ENCODE data around the gene NME4.

Gene NME4

DNA sequence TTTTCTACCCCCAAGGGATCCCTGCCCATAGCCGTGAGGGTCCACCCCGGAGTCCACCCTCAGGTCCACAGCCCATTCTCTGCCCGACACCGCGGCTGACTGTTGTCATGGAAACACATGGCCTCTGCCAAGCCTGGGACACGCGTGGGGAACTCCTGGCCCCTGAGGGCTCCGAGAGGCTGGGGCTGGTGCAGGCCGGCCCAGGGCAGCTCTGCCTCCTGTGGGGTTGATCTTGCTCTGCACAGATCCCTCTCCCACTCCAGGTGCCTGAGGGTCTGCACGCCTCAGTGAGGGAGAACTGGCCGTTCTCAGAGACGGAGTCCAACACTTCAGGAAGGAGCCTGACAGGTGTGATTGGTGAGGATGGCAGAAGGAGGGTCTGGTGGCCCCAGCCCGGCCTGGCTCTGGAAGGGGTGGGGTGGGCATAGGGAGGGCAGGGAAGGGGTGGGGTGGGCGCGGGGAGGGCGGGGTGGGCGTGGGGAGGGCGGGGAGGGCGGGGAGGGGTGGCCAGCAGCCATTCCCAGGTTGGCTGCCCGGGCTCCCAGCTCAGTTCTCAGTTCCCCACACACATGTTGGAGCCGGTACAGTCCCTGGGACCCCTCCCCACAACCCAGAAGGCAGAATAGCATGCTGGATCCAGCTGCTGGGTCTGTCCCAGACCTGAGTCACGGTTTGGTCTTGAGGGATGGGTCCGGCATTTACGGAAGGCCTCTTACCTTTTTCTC lies 33.1 kb upstream of the NME4 start:
- no peak for DNase-seq (ENCODE audit: low read depth)

DNA sequence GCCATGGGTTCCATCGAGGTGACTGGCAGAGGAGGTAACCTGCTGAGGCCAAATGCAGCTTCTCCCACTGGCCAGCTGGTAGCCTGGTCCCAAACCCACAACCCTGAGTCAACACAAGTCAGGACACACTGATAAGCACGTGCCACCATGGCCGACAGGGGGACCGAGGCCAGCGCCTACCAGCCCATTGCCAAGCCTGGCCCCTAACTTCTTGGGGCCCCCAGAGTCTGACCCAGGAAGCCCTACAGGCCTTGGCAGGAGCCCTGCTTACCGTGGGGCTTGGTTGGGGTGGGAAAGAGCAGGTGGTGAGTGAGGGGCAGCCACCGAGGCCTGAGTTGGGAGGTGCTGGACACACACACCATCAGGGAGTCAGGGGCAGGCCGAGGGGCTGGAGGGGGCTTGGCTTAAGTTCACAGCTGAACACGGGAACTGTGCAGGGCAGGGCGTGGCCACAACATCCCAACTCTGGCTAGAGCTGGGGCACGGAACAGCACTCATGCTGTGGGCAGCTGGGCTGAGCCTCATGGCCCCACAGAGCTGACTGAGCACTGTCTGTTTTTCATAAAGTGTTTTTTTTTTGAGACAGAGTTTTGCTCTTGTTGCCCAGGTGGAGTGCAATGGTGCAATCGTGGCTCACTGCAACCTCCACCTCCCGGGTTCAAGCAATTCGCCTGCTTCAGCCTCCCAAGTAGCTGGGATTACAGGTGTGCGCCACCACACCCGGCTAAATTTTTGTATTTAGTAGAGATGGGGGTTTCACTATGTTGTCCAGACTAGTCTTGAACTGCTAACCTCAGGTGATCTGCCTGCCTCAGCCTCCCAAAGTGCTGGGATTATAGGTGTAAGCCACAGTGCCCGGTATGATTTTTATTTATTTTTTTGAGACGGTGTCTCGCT lies 32.2 kb upstream of the NME4 start:
- DNase-seq (ENCODE audit: low read depth) = no peak

DNA sequence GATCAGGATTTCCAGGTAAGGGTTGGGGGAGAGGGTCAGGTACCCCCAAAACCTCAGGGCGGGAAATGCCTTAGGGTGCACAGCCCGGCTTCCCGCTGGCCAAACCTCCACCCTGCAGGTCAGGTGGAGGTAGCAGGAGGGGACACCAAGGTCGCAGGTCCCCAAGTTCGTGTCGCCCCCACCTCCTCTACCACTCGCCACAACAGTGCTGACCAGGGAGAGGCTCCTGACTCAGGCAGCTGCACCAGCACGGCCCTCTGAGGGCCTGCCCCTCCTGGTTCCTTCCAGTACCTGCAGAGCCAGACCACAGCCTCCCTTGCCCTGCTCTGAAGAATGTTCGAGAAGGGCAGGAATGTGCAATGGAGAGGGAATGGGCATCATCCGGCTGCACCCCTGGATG lies 30.5 kb upstream of the NME4 start:
- no peak for DNase-seq (ENCODE audit: low read depth)

DNA sequence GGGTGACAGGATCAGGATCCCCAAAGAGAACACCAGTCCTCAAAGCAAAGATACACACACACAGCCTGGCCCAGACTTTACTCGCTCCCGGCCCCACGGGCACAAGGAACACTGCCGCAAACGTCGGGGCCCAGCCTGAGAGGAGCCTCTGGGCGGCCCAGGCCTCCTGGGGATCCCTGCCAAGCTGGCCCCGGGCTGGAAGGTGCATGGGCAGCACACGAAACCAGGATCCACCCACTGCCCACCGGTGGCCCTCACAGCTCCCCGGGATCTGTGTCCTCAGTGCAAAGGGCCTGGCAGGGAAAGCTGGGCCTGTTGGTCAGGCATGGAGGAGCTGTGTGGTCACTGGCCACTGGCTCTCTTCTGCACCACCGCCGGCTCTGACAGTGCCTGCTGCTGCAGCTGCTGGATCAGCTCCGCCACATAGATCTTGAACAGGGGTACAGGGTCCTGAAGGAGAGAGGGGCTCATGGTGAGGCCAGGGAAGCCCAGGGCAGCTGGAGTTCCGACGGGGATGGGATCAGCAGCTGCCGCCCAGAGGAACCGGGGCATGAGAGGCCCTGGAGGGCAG lies 29.6 kb upstream of the NME4 start:
- no peak for DNase-seq (ENCODE audit: low read depth)

DNA sequence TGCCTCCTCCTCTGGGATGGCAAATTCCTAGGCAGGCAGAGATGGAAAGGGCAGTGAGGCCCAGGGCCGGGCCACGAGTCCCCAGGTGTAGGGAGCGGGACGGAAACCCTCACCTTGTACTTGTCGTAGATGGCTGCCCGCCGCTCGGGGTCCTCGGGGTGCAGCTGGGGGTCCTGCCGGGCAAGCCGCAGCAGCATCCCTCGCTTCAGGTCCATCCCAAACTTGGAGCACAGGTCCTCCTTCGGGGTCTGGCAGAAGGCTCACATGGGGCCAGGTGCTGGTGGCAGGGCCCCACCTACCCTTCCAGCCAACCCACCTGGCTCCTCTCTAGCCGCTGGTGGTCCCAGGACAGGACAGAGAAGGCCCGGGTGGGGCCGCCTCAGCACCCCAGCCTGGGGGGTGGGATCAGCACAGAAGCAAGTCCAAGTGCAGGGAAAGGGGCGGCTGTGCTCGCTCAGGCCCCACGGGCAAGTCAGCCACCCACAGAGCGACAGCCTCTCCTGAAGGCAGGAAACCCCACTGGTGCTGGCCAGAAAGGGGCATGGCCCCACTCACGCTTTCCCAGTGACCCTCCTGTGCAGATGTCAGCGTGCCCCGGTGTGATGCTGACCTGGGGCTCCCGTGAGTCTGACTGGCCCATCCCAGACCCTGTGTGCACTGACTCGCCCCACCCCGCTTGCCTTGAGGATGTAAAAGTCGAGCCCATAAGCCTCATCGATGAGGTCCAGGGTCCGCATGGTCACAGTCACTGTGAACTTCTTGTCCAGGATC lies 28.4 kb upstream of the NME4 start:
- no peak for DNase-seq (ENCODE audit: low read depth)

DNA sequence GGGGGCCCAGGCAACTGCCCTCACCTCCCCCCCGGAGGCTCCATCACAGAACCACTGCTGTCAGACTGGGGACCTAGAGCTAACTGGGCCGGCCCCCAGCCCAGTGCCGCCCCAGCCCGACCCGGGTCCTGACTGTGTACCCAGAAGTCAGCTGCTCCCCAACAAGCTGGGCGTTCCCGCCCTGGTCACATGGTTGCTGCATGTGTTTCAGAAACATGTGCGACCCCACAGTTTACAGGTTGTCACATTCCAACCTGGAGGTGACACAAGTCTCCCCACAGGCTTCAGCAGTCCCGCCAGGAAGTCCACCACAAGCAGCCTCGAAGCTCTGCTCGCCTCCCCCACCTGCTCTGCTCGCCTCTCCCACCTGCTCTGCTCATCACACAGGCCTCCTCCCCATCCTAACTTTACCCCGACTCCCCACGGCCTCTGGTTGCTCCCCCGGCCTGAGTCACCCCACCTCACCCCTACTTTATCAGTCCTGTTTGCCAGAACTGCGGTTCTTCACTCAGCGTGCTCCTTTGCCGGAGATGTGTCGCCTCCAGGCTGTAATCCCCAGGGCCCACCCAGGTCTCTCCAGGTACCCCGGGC lies 27.6 kb upstream of the NME4 start:
- DNase-seq (ENCODE audit: low read depth) = no peak

DNA sequence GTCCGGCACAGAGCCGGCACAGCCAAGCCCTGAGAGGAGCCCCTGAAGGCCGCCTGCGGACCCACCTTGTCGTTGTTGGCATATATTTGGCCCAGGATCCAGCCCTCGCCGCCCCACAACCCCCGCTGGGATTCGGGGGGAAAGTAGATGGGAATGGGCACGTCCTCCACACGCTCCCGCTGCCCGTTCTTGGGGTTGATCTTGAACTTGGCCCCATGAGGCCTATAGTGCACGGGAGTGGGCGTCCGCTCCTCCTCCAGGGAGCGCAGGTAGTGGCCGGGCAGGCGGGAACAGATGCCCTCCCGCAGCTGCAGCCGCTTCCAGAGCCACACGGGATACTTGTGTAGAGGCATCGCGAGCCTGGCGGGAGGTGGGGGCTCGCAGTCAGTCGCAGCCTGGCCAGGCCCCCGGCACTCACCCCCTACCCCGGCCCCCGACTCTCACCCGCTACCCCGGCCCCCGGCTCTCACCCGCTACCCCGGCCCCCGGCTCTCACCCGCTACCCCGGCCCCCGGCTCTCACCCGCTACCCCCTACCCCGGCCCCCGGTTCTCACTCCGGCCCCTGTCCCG lies 27.0 kb upstream of the NME4 start:
- DNase-seq (ENCODE audit: low read depth) = no peak

DNA sequence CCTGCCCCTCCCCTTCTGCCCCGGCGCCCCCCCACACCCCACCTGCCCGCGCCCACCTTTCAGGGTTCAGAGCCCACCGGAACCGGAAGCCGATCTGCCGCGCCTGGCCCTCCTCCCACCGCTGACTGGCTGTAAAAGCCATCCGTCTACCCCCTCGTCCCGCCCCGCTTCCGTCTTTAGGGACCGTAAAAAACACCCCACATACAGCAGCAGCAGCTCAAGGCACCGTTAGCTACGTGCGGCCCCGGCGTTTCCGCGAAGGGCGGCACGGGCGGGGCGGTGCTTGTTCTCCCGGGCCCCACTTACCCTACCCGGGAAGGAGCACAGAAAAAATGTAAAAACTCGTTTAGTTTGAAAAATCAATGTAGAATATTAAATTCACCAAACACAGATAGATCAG lies 26.6 kb upstream of the NME4 start, which contains the start of gene MRPL28:
MRPL28 (minus strand) TSS at position 96 of the 400 bp plus-strand sequence. CDS start 320 bp downstream, outside the sequence.
- peak; percentile 87 for DNase-seq (ENCODE audit: low read depth)

DNA sequence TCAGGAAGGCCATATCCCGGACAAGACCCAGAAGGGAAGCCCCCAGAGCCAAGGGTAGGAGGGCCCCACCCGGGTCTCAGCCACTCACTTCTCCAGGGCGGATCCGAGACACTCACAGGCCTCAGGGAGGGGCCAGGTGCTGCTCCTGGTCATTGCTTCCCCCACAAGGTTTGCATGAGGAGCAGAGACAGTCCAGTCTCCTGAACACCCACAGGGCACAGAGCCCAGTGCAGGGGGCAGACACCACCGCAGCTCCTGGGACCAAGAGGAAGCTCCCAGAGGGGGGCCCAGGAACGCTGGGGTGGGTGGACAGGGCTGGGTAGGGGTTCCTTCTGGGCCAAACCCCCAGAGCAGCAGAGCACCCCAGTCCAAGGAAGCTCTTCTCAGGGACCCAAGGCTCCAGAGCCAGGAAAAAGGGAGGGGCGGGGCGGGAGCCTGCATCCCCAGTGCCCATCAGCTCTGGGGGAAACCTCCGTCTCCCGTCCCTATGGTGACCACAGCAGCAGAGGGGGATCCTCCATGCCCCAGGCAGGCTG lies 26.0 kb upstream of the NME4 start:
- DNase-seq (ENCODE audit: low read depth) = no peak

DNA sequence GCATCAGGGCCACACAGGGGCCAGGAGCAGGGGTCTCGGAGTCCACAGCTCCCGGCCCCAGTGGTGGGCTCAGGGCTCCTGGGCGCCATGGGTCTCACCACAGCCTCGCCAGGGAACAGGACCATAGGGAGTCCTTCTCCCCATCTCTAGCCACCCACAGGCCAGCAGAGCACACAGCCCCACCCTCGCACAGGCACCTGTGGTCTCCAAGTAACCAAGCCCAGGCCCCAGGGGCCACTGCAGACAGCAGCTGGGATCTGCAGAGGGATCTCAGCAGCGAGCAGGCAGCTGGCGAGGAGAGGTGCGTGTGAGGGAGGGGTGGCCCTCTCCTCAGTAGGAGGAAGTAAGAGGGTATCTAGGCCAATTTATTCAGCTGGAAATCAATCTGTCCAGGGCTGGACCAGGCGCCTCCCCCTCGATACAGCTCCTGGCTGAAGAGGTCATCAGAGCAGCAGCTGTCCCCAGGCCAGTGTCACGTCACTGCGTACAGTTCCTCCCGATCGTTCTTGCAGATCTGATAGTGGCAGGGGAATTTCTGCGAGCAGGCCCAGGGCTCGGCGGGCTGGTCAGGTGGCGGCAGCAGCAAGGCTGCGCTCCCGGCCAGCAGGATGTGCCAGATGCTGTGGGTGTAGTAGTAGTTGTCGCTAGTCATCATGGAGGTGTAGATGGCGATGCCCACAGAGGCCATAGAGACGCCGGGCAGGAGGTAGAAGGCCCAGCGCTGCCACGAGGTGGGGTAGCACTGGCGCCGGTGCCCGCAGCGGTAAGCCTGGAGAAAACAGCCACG lies 25.3 kb upstream of the NME4 start:
- no peak for DNase-seq (ENCODE audit: low read depth)

DNA sequence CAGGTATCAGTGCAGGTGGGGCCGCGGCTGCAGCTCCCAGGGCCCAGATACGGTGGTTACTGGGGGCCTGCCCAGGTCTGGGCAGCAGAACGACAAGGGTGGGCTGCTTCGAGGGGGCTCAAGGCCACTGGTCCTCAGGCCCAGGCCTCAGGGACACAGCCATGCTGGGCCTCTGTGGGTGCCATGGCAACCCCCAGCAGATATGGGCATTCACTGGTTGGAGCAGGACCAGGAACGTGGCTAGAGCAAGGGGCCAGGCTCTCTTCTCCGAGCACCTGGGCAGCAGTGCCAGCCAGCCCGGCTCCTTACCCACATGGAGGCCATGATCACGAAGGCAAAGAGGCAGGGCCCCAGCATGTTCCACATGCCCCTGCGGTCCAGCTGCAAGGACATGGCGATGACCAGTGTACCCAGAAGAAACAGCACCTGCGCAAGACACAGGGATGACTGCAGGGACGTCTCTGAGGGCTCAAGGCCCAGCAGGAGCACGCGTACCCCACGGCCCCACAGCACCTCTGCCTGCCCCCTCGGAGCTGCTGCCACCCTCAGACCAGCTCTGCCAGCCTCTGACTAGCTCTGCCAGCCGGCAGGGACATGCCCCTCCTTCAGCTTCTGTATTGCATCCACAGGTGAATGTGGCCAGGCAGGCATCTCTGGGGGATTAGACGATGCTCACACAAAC lies 24.6 kb upstream of the NME4 start:
- no peak for DNase-seq (ENCODE audit: low read depth)

DNA sequence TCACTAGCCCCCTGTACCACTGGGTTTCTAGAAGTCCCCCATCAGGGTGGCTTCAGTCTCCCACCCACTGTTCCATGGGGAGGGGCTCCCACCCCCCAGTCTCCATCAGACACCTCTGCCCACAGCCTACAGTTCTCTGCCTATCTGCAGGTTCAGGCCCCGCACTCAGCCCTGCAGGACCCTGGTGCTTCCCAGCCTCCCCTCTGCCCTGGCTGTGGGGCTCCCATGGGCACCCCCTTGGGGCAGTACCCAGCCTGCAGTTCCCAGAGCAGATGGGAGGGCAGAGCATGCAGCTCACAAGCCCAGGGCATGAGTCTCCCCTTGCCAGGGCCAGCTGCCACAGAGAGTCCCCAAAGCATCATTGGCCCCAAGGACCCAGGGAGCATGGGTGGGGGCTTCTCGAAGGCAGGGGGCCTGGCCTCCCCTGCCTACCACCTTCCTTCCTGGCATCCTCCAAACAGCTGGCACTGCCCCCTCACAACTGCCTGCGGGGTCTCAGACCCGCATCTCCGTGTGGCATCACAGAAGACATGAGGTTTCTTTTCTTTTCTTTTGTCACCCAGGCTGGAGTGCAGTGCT lies 23.9 kb upstream of the NME4 start:
- no peak for DNase-seq (ENCODE audit: low read depth)

DNA sequence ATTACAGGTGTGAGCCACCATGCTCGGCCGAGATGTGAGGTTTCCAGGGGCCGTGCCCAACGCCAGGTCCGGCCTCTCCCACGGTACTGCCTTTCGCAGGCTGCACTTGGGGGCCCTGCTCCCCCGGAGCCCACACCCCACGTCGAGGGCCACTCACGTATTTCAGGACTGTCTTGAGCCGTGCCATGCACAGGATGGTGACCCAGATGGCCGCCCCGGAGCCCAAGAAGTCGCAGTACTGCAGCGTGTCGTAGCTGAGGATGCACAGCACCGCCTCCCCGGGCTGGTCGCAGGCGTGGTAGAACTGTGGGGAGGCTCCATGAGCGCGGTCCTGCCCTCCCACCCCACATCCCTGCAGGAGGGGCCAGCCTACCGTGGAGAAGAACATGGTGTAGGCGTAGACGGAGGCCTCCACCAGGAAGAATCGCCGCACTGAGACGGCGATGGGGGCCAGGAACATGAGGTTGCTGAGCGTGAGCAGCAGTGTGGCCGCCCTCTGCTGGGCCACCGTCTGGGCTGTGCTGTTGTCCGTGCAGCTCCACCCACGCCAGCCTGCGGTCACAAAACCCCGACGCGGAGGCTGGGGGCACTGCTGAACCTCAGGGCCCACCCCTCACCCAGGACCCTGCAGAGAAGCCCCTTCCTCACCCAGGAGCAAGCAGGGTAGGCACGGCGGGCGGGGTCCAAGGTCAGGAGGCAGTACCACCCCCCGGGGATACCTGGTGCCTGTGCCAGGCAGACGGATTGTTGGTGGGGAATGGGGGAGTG lies 23.0 kb upstream of the NME4 start:
- DNase-seq (ENCODE audit: low read depth) = no peak

DNA sequence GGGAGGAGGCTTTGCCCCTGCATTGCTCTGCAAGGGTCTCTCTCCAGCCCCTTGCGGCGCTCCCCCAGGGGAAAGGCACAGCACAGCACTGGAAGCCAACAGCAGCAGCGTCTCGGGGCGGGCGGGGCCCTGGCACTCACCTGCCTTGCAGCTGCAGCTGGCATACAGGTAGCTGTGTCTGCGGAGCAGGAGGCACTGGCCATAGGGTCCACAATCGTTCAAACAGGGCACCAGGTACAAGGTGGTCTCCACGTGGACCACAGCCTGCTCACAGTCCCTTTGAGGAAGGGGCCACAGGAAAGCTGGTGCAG lies 22.4 kb upstream of the NME4 start:
- no peak for DNase-seq (ENCODE audit: low read depth)

DNA sequence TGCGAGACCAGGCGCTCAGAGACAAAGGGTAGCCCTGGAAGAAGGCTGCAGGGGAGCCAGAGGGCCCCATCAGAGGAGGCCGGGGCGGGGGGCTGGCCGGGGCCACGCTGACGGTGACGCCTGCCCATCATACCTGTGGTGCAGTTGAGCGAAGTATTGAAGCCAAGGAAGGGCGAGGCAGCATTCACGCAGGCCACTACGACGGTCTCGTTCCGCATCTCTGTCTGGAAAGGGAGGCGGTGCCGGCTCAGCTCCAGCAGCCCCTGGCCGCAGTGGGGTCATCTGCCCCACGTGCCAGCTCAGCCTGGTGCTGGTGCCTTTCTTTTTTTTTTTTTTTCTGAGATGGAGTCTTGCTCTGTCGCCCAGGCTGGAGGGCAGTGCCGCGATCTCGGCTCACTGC lies 21.8 kb upstream of the NME4 start:
- no peak for DNase-seq (ENCODE audit: low read depth)

DNA sequence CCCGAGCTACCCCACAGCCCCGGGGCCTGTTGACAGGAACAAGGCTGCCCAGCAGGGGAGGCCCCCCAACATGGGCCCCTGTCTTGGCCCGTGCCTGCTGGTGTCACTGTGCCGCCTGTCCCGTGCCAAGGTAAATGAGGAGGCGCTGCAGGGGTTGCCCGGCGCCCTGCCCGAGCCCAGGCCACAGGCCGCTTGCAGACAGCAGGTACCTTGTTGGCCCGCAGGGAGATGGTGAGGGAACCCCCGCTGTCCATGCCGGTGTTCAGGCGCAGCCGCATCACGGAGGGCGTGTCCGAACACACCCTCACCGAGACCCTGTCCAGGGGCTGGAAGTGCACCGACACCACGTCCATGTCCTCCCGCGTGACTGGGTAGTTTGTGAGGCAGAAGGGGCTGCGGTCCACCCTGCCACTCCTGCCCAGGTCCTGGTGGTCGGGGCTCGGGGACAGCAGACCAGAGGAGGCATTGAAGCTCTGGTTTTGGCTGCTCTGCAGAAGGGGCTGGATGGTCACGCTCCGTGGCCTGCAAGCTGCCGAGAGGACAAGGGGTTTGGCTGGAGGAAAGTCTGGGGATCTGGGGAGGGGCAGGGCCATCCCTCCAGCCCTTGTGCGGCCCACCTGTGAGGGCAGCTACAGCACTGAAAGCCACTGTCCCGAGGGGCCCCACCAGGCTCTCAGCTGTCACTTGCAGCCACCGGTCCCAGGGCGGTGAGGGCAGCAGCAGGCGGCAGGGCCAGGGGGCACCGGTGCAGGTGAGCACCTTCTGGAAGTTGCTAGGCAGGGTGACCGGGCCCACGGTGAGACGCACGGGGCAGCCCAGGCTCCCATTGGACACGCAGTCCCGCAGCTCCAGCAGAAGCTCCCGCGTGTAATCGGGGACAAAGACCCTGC lies 20.8 kb upstream of the NME4 start:
- DNase-seq (ENCODE audit: low read depth) = no peak

DNA sequence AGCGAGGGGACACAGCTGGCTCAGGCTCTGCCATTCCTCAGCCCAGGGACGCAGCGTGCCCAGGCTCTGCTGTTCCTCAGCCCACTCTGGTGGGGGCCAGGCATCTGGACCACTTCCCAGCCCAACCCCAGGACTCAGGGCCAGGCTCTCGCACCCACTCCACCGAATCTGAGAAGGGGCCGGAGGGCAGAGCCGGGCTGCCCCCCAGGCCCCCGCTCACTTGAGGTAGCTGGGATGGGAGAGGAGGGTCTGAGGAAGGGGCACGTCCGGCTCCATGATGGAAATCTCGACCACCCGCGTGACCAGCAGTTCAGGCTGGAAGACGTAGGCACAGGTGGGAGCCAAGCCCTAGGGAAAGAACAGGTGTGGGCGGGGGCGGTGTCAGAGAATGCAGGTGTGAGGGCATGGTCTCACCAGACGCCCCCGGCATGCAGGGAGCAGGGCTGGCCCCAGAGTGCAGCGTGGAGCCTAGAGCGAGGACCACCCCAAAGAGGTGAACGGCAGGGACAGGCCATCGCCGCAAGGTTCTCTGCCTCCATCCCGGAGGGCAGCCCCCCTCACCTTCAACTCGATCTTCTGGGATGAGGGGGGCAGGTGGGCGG lies 20.1 kb upstream of the NME4 start:
- no peak for DNase-seq (ENCODE audit: low read depth)
